Psoas muscle (tissue), 8 donors: ENCODE measurements around the gene SLC4A8. TPM values are rescaled to one million over a fixed set of nuclear protein-coding genes. Genes with fewer than 3 reads are reported as not detected.

Experiments used
- ATAC-seq, 4 donors: fragments of 200-7000 bp; cut with Tn5 transposase; one replicate each; pipeline ENCODE4 v1.9.1; 2020; ENCODE audit warnings: moderate library complexity in 3 of 4, mild to moderate bottlenecking in 2 of 4
- DNase-seq, 2 donors: peaks; one replicate each; pipeline ENCODE4 v3.0.0-alpha.2; 2020
- H3K27ac ChIP-seq: fragments of 200-600 bp; one replicate; pipeline ENCODE4 v1.8.0; 2022
- H3K27me3 ChIP-seq, 3 donors: fragments of 200-600 bp in 1 of 3; one replicate each; pipeline versions ENCODE4 v1.6.1 to v1.8.0; 2013 to 2022; ENCODE audit warnings: low read length in 2 of 3, mild to moderate bottlenecking in 2 of 3, moderate library complexity in 1 of 3; ENCODE audit not compliant: insufficient read depth in 3 of 3
- H3K36me3 ChIP-seq, 2 donors: fragments of 200-600 bp in 1 of 2; one replicate each; pipeline versions ENCODE4 v1.6.1 to v1.8.0; 2013 to 2022; ENCODE audit warnings: low read depth in 1 of 2, mild to moderate bottlenecking in 1 of 2, moderate library complexity in 1 of 2; ENCODE audit not compliant: insufficient read depth in 1 of 2
- H3K4me1 ChIP-seq: fragments of 200-600 bp; one replicate; pipeline ENCODE4 v1.8.0; 2022
- H3K4me3 ChIP-seq: fragments of 200-600 bp; one replicate; pipeline ENCODE4 v1.8.0; 2022; ENCODE audit warnings: mild to moderate bottlenecking
- H3K9me3 ChIP-seq: fragments of 200-600 bp; one replicate; pipeline ENCODE4 v1.8.0; 2022
- WGBS, 3 donors: extraction: QIAGEN DNeasy Blood & Tissue Kit; methylation state at CpG; one replicate each; pipeline versions ENCODE4 v1.1.6 to v1.1.7; 2013; 5-methylcytosine and 5-hydroxymethylcytosine counted together
- intact Hi-C, 2 donors: fragments of 100-400 bp; cut with DNase I; formaldehyde crosslinking; loops; one replicate each; pipeline versions ENCODE4 v1.11.0 to v1.14.2; 2022
- polyA plus RNA-seq, 3 donors: library from polyadenylated mRNA; stranded (reverse); fragments of 200-250 nt; gene quantifications; one replicate each; pipeline ENCODE4 v1.2.3, GENCODE V29; 2013
- total RNA-seq, 4 donors: library from RNA; stranded (reverse); fragmentation: NEBNext Ultra II Directional in 2 of 4; extraction: Animal tissue kit (Norgen Biotek cat#: 25700) in 2 of 4; gene quantifications; one replicate each; pipeline versions ENCODE4 v1.2.1 to v1.2.4, GENCODE V29; 2021 to 2023
- TF ChIP-seq, protein P1 (sequence below): fragments of 200-600 bp; IDR thresholded peaks from one replicate; pipeline ENCODE4 v1.8.0; 2022; ENCODE audit warnings: antibody characterized with exemption
- donor health status: healthy with polysubstance abuse.
- donor health status: DM: no; HTN: no; CAD: no; lungs with moderate emphysema.
- donor health status: Bipolar disorder and iron deficiency.
- donor health status: healthy.
- donor health status: DM: yes; HTN: yes; CAD: no.
- donor health status: DM: no; HTN: no; CAD: no.
- donor health status: DM: no; HTN: no; CAD: no.
- donor health status: DM: yes; HTN: yes; CAD: no.

Gene SLC4A8
- total and polyA plus RNA-seq, 7 donors = 0.02 to 0.91 (median 0.09) TPM; not detected in 1

DNA sequence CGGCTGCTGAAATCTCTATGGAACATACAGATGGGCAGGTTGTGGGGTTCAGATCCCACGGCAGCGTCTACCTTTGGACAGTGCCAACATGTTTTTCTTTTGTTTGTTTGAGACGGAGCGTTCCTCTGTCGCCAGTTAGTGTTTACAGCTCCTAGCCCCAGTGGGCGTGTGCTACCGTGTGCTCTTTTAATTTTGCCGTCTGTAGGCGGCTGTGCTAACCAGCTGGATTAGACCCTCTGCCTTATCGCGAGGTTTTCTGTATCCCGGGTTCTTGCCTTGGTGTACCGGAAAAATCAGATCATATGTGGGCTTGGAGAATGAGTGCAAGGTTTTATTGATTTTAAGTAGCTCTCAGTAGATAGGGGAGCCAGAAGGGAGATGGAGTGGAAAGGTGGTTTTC lies 23.6 kb upstream of the SLC4A8 start:
- no peaks in the 10 kb centered on the region for H3K4me1 ChIP-seq
- H3K9me3 ChIP-seq = no peaks in the 10 kb centered on the region
- WGBS, 3 donors = 80 to 82% (median 82%) methylated on average over 14 of the region's 14 CpGs

DNA sequence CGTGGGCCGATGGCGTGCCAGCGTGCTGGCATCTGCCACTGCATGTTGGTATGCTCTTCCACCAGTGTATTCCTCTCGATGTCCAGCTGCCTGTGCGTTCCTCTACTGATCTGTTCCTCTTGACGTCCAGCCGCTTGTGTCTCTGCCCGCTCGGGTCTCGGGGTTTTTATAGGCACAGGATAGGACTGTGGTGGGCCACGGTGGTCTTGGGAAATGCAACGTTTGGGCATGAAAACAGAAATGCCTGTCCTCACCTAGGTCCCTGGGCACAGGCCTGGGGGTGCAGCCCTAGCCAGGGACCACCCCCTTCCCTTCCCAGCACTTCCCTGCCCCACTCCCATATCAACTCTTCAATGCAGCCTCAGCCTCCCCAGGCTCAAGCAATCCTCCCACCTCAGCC lies 23.1 kb upstream of the SLC4A8 start:
- H3K27ac ChIP-seq = no peak overlapping the region
- intact Hi-C loops = no loop called here
- no peaks in the 10 kb centered on the region for H3K9me3 ChIP-seq
- ATAC-seq = no peak
- no peaks in the 10 kb centered on the region for H3K4me1 ChIP-seq
- no peaks in the 10 kb centered on the region for H3K36me3 ChIP-seq
- DNase-seq = no peak
- WGBS, 3 donors = 88 to 93% (median 92%) methylated on average over 13 of the region's 13 CpGs
- H3K4me3 ChIP-seq = no peak overlapping the region
- H3K27me3 ChIP-seq = peaks cover 0 to 21% (median 0%) of the 10 kb centered on the region in 3 donors
- TF ChIP-seq, protein P1, sequence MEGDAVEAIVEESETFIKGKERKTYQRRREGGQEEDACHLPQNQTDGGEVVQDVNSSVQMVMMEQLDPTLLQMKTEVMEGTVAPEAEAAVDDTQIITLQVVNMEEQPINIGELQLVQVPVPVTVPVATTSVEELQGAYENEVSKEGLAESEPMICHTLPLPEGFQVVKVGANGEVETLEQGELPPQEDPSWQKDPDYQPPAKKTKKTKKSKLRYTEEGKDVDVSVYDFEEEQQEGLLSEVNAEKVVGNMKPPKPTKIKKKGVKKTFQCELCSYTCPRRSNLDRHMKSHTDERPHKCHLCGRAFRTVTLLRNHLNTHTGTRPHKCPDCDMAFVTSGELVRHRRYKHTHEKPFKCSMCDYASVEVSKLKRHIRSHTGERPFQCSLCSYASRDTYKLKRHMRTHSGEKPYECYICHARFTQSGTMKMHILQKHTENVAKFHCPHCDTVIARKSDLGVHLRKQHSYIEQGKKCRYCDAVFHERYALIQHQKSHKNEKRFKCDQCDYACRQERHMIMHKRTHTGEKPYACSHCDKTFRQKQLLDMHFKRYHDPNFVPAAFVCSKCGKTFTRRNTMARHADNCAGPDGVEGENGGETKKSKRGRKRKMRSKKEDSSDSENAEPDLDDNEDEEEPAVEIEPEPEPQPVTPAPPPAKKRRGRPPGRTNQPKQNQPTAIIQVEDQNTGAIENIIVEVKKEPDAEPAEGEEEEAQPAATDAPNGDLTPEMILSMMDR = no peak

More for the DNA sequence above, 23.6 kb upstream of the SLC4A8 start:
- TF ChIP-seq, protein P1 = no peak
- H3K27me3 ChIP-seq = peaks cover 0 to 21% (median 0%) of the 10 kb centered on the region in 3 donors
- H3K4me3 ChIP-seq = no peak overlapping the region
- H3K36me3 ChIP-seq = no peaks in the 10 kb centered on the region
- no peak overlapping the region for H3K27ac ChIP-seq
- no peak for ATAC-seq
- no peak for DNase-seq
- intact Hi-C loops = no loop called here

DNA sequence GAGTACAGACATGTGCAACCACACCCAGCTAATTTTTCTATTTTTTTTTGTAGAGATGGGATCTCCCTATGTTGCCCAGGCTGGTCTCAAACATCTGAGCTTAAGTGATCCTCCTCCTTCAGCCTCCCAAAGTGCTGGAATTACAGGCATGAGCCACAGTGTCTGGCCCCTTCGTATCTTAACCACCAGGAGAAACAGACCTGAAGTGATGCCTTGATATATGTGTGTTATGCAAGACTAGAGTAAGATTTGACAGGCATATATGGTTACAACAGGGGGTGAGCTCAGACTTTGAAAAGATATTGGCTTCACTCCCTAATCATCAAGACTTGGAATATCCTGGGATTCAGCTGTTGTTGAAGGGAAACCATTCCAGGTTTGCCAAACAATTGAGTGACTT lies 22.7 kb upstream of the SLC4A8 start:
- Histone ChIP-seq H3K36me3 (no peaks in the 10 kb centered on the region), H3K4me3 (no peak overlapping the region), H3K4me1 (no peaks in the 10 kb centered on the region), H3K27me3 (peaks cover 0 to 21% (median 0%) of the 10 kb centered on the region in 3 donors), H3K27ac (no peak overlapping the region), H3K9me3 (no peaks in the 10 kb centered on the region)
- DNase-seq (no peak), ATAC-seq (no peak)
- WGBS, 3 donors = 0% methylated on average over 1 of the region's 1 CpG
- intact Hi-C loops = no loop called here
- TF ChIP-seq, protein P1 = no peak

DNA sequence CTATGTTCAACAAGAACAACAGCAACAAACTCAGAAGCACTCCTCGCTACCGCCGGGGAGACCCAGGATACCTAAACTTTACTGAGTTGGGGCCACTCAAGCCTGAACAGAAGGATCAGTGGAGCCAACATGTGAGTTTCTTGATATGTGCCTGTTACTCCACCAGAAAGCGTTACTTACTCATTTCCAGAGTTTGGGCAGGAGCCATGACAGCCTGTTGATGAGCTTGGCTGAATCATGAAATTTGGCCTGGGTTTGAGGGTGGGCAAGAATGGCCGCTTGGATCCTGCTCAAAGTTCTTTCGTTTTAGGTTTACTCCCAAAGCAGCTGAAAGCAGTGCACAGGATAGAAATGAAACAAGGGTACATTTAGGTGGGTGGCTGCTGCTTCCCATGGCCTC lies 21.5 kb upstream of the SLC4A8 start:
- Histone ChIP-seq H3K4me3 (no peak overlapping the region), H3K36me3 (no peaks in the 10 kb centered on the region), H3K27ac (no peak overlapping the region), H3K27me3 (peaks cover 0 to 14% (median 0%) of the 10 kb centered on the region in 3 donors), H3K4me1 (no peaks in the 10 kb centered on the region), H3K9me3 (no peaks in the 10 kb centered on the region)
- 75 to 85% (median 83%) methylated on average over 6 of the region's 6 CpGs for WGBS, 3 donors
- TF ChIP-seq, protein P1 = no peak
- intact Hi-C loops = no loop called here
- DNase-seq (no peak), ATAC-seq (no peak)

DNA sequence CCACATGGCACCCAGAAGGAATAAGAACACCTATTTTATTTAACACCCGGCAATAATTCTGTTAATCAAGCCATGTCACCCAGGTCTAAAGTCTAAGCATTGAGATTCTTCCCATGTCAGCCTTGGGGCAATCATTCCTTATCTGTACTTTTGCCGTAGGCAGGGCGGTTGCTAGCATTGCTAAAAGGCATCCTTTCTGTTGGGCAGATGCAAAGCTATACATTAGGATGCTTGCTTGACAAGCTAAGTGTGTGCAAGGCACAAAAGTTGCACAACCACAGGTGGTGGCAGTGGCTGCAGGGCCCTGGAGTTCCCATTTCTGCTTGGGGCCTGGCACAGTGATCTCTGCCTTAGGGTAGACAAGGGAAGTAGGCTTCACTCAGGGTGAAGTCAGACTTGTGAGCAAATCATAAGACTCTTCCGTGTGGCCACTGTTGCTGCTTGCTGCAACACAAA lies 20.9 kb upstream of the SLC4A8 start:
- DNase-seq = no peak

More for the DNA sequence above, 20.9 kb upstream of the SLC4A8 start:
- WGBS, 3 donors = 87 to 92% (median 89%) methylated on average over 4 of the region's 4 CpGs
- TF ChIP-seq, protein P1 = no peak
- no peaks in the 10 kb centered on the region for H3K4me1 ChIP-seq
- H3K9me3 ChIP-seq = no peaks in the 10 kb centered on the region
- H3K27me3 ChIP-seq = peaks cover 0 to 8% (median 0%) of the 10 kb centered on the region in 3 donors
- H3K4me3 ChIP-seq = no peak overlapping the region
- no peak for ATAC-seq
- no peak overlapping the region for H3K27ac ChIP-seq
- H3K36me3 ChIP-seq = no peaks in the 10 kb centered on the region
- intact Hi-C loops = no loop called here
